Adrenal gland (tissue), 5 donors: ENCODE measurements around the gene DUSP8.

Experiments
- CTCF ChIP-seq, 6 experiments: fragments of 450-650 bp in 4 of 6; fragments of 200-600 bp in 2 of 6; sonication (generic) in 1 of 6; IDR thresholded peaks; 1 replicate in 5 of 6; 2 replicates in 1 of 6; pipeline versions ENCODE4 v1.5.1 to v1.8.0; 2016 to 2021; ENCODE audit warnings: antibody characterized with exemption in 6 of 6, mild to moderate bottlenecking in 2 of 6, moderate library complexity in 1 of 6
- POLR2A ChIP-seq, 2 donors: fragments of 450-650 bp; IDR thresholded peaks; one replicate each; pipeline ENCODE4 v1.6.1; 2017; ENCODE audit warnings: antibody characterized with exemption in 2 of 2, mild to moderate bottlenecking in 2 of 2, moderate library complexity in 1 of 2
- donor health status: DM: no; HTN: no; CAD: no.

GRCh38 chr11:1540074-1540473 lies 32.0 kb downstream of the DUSP8 start:
- TF ChIP-seq CTCF (IDR thresholded peaks at IDR 0.05) = no peak
- no peak for TF ChIP-seq POLR2A (IDR thresholded peaks at IDR 0.05)
